Astrocyte (in vitro differentiated cells and primary cell): ENCODE measurements around the gene ERGIC2. TPM values are rescaled to one million over a fixed set of nuclear protein-coding genes. Genes with fewer than 3 reads are reported as not detected.

Experiments used
- DNase-seq: peaks from one replicate; pipeline ENCODE4 v3.0.0-alpha.2; 2010; ENCODE audit warnings: low read depth
- FAIRE-seq: peaks from 2 replicates; lab custom pipeline; 2011; peaks lifted over from hg19 to GRCh38; lab: Jason Lieb, UNC
- H2AFZ ChIP-seq: 2 replicates; pipeline ENCODE4 v1.6.0; 2012; ENCODE audit warnings: low read depth, low read length, inconsistent platforms
- H3K27ac ChIP-seq: 2 replicates; pipeline ENCODE4 v1.5.1; 2011; ENCODE audit warnings: low read depth, low read length, inconsistent platforms
- H3K27me3 ChIP-seq: 2 replicates; pipeline ENCODE4 v1.6.0; 2011; ENCODE audit warnings: low read length, inconsistent platforms; ENCODE audit not compliant: insufficient read depth
- H3K36me3 ChIP-seq: 2 replicates; pipeline ENCODE4 v1.5.1; 2011; ENCODE audit warnings: low read length, inconsistent platforms; ENCODE audit not compliant: insufficient read depth
- H3K4me1 ChIP-seq: 2 replicates; pipeline ENCODE4 v1.5.1; 2011; ENCODE audit warnings: low read length, inconsistent platforms; ENCODE audit not compliant: insufficient read depth
- H3K4me2 ChIP-seq: 2 replicates; pipeline ENCODE4 v1.6.0; 2012; ENCODE audit warnings: low read length, inconsistent platforms
- H3K4me3 ChIP-seq: 2 replicates; pipeline ENCODE4 v1.5.1; 2011; ENCODE audit warnings: low read depth, mild to moderate bottlenecking, low read length, inconsistent platforms; ENCODE audit not compliant: insufficient read depth
- H3K79me2 ChIP-seq: 2 replicates; pipeline ENCODE4 v1.6.0; 2012; ENCODE audit warnings: mild to moderate bottlenecking, low read length, inconsistent platforms; ENCODE audit not compliant: insufficient read depth
- H3K9ac ChIP-seq: 2 replicates; pipeline ENCODE4 v1.6.0; 2012; ENCODE audit warnings: mild to moderate bottlenecking, low read length, inconsistent platforms
- H3K9me3 ChIP-seq: 2 replicates; pipeline ENCODE4 v1.5.1; 2012; ENCODE audit warnings: low read depth, mild to moderate bottlenecking, low read length, inconsistent platforms; ENCODE audit not compliant: insufficient read depth
- H4K20me1 ChIP-seq: 2 replicates; pipeline ENCODE4 v1.6.0; 2012; ENCODE audit warnings: low read length, inconsistent platforms; ENCODE audit not compliant: insufficient read depth
- H3K27ac Mint-ChIP-seq: one replicate; pipeline ENCODE4 v1.8.0; 2021; ENCODE audit warnings: mild to moderate bottlenecking, mixed read lengths; ENCODE audit not compliant: unreplicated experiment
- H3K27me3 Mint-ChIP-seq: one replicate; pipeline ENCODE4 v1.8.0; 2021; ENCODE audit warnings: low read depth, mixed read lengths; ENCODE audit not compliant: unreplicated experiment
- H3K36me3 Mint-ChIP-seq: one replicate; pipeline ENCODE4 v1.8.0; 2021; ENCODE audit warnings: low read depth, mixed read lengths; ENCODE audit not compliant: unreplicated experiment
- H3K4me1 Mint-ChIP-seq: one replicate; pipeline ENCODE4 v1.8.0; 2021; ENCODE audit warnings: low read depth, mixed read lengths; ENCODE audit not compliant: unreplicated experiment
- H3K4me3 Mint-ChIP-seq: one replicate; pipeline ENCODE4 v1.8.0; 2021; ENCODE audit warnings: mild to moderate bottlenecking, moderate library complexity, mixed read lengths; ENCODE audit not compliant: unreplicated experiment
- H3K9me3 Mint-ChIP-seq: one replicate; pipeline ENCODE4 v1.8.0; 2021; ENCODE audit warnings: mild to moderate bottlenecking, mixed read lengths; ENCODE audit not compliant: unreplicated experiment
- EZH2 ChIP-seq: IDR thresholded peaks from 2 replicates; pipeline ENCODE4 v1.6.1; 2012; ENCODE audit warnings: mild to moderate bottlenecking, low read length, inconsistent platforms; ENCODE audit not compliant: insufficient read depth
- total RNA-seq: library from RNA; stranded (reverse); gene quantifications from 2 replicates; pipeline ENCODE4 v1.2.1, GENCODE V29; 2021
- TF ChIP-seq, protein P1 (sequence below): IDR thresholded peaks from 2 replicates; pipeline ENCODE4 v1.5.1; 2011; ENCODE audit warnings: low read depth, mild to moderate bottlenecking, inconsistent platforms, low read length, moderate library complexity; ENCODE audit not compliant: insufficient read depth

ERGIC2 gene
- total RNA-seq, 1 donor from 2014 or later = 81.5 TPM

- no peak overlapping the region for H2AFZ ChIP-seq
- H3K4me1 ChIP-seq = no peaks in the 10 kb centered on the region
- DNase-seq = peak; percentile 25
- Mint-ChIP-seq H3K4me1 (no peaks in the 10 kb centered on the region), H3K4me3 (no peak overlapping the region), H3K27ac (no peak overlapping the region), H3K36me3 (no peaks in the 10 kb centered on the region), H3K9me3 (no peaks in the 10 kb centered on the region), H3K27me3 (no peaks in the 10 kb centered on the region)
- TF ChIP-seq, protein P1, sequence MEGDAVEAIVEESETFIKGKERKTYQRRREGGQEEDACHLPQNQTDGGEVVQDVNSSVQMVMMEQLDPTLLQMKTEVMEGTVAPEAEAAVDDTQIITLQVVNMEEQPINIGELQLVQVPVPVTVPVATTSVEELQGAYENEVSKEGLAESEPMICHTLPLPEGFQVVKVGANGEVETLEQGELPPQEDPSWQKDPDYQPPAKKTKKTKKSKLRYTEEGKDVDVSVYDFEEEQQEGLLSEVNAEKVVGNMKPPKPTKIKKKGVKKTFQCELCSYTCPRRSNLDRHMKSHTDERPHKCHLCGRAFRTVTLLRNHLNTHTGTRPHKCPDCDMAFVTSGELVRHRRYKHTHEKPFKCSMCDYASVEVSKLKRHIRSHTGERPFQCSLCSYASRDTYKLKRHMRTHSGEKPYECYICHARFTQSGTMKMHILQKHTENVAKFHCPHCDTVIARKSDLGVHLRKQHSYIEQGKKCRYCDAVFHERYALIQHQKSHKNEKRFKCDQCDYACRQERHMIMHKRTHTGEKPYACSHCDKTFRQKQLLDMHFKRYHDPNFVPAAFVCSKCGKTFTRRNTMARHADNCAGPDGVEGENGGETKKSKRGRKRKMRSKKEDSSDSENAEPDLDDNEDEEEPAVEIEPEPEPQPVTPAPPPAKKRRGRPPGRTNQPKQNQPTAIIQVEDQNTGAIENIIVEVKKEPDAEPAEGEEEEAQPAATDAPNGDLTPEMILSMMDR = no peak
- H3K27me3 ChIP-seq = no peaks in the 10 kb centered on the region
- H3K27ac ChIP-seq = no peak overlapping the region
- FAIRE-seq = no peak
- no peaks in the 10 kb centered on the region for H3K9me3 ChIP-seq
- no peak overlapping the region for H3K9ac ChIP-seq
- no peaks in the 10 kb centered on the region for H3K79me2 ChIP-seq
- H3K4me2 ChIP-seq = no peak overlapping the region
- H4K20me1 ChIP-seq = no peaks in the 10 kb centered on the region
- H3K4me3 ChIP-seq = no peak overlapping the region
- peaks cover 9% of the 10 kb centered on the region for H3K36me3 ChIP-seq
Measured at GRCh38 chr12:29350080-29350479, 30.9 kb downstream of the ERGIC2 start.

DNA sequence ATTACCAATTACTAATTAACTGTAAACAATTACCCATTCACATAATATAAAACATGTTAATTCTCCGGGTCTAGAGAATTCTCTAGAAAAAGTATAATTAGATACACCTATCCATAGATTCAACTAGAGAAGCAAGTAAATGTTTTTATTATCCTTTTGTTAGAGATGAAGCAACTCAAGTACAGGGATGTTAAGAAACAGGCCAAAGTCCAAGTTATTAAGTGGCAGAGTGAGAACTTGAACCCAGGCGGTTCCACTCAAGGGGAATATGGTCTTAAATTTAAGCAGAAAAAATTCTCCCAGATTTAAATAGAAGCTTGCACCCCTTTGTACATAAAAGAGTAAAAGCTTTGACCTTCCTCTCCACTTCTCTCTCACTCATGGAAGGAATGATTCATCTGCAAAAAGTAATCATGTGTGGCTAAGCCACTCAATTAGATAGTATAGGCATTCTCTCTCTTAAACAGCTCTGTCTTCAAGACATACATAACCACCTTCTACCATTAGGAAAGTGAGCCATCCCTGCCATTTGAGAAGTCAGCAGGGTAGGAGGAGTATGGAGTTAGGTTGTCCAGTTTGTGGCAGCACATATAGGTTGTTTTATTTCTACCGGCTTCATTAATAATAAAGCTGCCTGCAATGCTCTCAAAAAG is 34.1 kb downstream of the ERGIC2 start:
- Mint-ChIP-seq H3K4me1 (no peaks in the 10 kb centered on the region), H3K36me3 (peaks cover 7% of the 10 kb centered on the region), H3K9me3 (no peaks in the 10 kb centered on the region), H3K27ac (no peak overlapping the region), H3K27me3 (no peaks in the 10 kb centered on the region), H3K4me3 (no peak overlapping the region)
- peak; percentile 36 for DNase-seq
- H3K4me3 ChIP-seq = no peak overlapping the region
- TF ChIP-seq, protein P1 = no peak
- no peak for TF ChIP-seq EZH2
- H3K27ac ChIP-seq = no peak overlapping the region
- H2AFZ ChIP-seq = no peak overlapping the region
- H3K27me3 ChIP-seq = no peaks in the 10 kb centered on the region
- no peak overlapping the region for H3K4me2 ChIP-seq
- H3K36me3 ChIP-seq = peaks cover 15% of the 10 kb centered on the region
- no peak for FAIRE-seq
- no peak overlapping the region for H3K9ac ChIP-seq
- H4K20me1 ChIP-seq = no peaks in the 10 kb centered on the region
- no peaks in the 10 kb centered on the region for H3K4me1 ChIP-seq
- H3K79me2 ChIP-seq = no peaks in the 10 kb centered on the region
- H3K9me3 ChIP-seq = no peaks in the 10 kb centered on the region

DNA sequence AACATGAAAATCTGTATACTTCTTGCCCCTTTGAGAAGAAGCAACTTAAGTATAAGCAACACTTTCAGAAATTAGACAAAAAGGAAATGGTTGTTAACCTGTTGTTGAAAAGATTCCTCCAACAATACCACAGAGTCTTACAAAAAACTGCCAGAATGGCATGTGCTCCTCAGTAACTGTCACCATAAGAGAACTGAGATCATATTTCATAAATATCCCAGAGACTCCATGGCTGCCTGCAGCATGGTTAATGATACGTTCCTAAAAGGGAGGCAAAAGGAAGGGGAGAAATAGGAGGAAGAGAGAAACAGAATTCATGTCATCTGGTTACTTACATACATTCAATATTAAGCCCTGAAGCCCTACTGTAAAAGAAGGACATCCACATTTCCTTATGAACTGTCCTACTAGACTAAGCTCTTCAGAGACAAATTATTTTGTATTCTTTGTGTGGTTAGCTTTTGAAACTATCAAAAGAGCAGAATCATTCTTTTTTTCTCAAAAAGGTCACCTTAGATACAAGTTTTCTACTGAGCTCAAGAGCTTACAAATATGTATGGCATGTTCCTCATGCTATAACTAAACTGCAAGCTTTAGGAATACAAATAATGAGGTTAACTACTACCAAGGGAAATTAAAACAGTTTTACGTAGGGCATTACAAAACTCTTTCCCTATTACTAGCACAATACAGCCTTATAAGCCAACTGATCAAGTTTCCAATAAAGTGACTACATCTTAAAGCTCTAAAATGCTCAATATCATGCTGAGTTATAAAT is 37.8 kb downstream of the ERGIC2 start:
- Mint-ChIP-seq H3K4me3 (no peak overlapping the region), H3K36me3 (peaks cover 7% of the 10 kb centered on the region), H3K4me1 (no peaks in the 10 kb centered on the region), H3K27me3 (no peaks in the 10 kb centered on the region), H3K27ac (no peak overlapping the region), H3K9me3 (no peaks in the 10 kb centered on the region)
- FAIRE-seq (peak; percentile 26), DNase-seq (no peak)
- H2AFZ ChIP-seq = no peak overlapping the region
- H3K27ac ChIP-seq = no peak overlapping the region
- H4K20me1 ChIP-seq = no peaks in the 10 kb centered on the region
- peaks cover 20% of the 10 kb centered on the region for H3K36me3 ChIP-seq
- no peaks in the 10 kb centered on the region for H3K79me2 ChIP-seq
- no peaks in the 10 kb centered on the region for H3K27me3 ChIP-seq
- no peak overlapping the region for H3K4me3 ChIP-seq
- H3K9me3 ChIP-seq = no peaks in the 10 kb centered on the region
- TF ChIP-seq, protein P1 = no peak
- TF ChIP-seq EZH2 = no peak
- no peak overlapping the region for H3K9ac ChIP-seq
- no peak overlapping the region for H3K4me2 ChIP-seq
- H3K4me1 ChIP-seq = no peaks in the 10 kb centered on the region
